Thyroid gland (tissue), 4 donors: ENCODE measurements around the gene HADHA. TPM values are rescaled to one million over a fixed set of nuclear protein-coding genes. Genes with fewer than 3 reads are reported as not detected.

ENCODE experiments used
- DNase-seq, 2 donors: peaks; one replicate each; pipeline ENCODE4 v3.0.0-alpha.2; 2019
- H3K27ac ChIP-seq, 3 donors: fragments of 200-600 bp; sonication (generic); 1 replicate in 2 of 3; 2 replicates in 1 of 3; pipeline ENCODE4 v1.5.1; 2016 to 2019; ENCODE audit warnings: mild to moderate bottlenecking in 1 of 3, moderate library complexity in 1 of 3
- H3K27me3 ChIP-seq: fragments of 200-600 bp; sonication (generic); one replicate; pipeline ENCODE4 v1.5.1; 2019
- H3K36me3 ChIP-seq, 2 donors: fragments of 200-600 bp; sonication (generic); one replicate each; pipeline ENCODE4 v1.5.1; 2016 to 2019
- H3K4me1 ChIP-seq, 2 donors: fragments of 200-600 bp; sonication (generic); one replicate each; pipeline ENCODE4 v1.5.1; 2017 to 2019
- H3K4me3 ChIP-seq, 3 donors: fragments of 200-600 bp; sonication (generic); replicated peaks in 1 of 3; 1 replicate in 2 of 3; 2 replicates in 1 of 3; pipeline ENCODE4 v1.5.1; 2016; ENCODE audit warnings: mild to moderate bottlenecking in 1 of 3
- H3K9me3 ChIP-seq: fragments of 200-600 bp; sonication (generic); one replicate; pipeline ENCODE4 v1.5.1; 2017
- POLR2A ChIP-seq, 2 donors: fragments of 450-650 bp; IDR thresholded peaks; one replicate each; pipeline ENCODE4 v1.6.1; 2017; ENCODE audit warnings: antibody characterized with exemption in 2 of 2, mild to moderate bottlenecking in 2 of 2, moderate library complexity in 1 of 2
- WGBS, 2 donors: methylation state at CpG; one replicate each; pipeline ENCODE4 v1.1.5; 2017; 5-methylcytosine and 5-hydroxymethylcytosine counted together
- intact Hi-C: fragments of 100-400 bp; cut with DNase I; formaldehyde crosslinking; loops from one replicate; pipeline ENCODE4 v1.15.1; 2023
- total RNA-seq, 4 donors: library from RNA; depleted of rRNA; stranded (reverse); fragments of >200 nt; gene quantifications; one replicate each; pipeline ENCODE4 v1.2.3, GENCODE V29; 2016
- TF ChIP-seq, protein P1 (sequence below), 6 experiments: fragments of 200-600 bp in 3 of 6; fragments of 450-650 bp in 3 of 6; sonication (generic) in 3 of 6; IDR thresholded peaks; one replicate each; pipeline ENCODE4 v1.5.1; 2016 to 2019; ENCODE audit warnings: antibody characterized with exemption in 6 of 6, mild to moderate bottlenecking in 2 of 6, inconsistent platforms in 1 of 6, moderate library complexity in 1 of 6

HADHA gene
- total RNA-seq, 4 donors from 2014 or later, result 113 to 149 (median 140) TPM

GRCh38 chr2:26162963-26163362, 81.5 kb downstream of the HADHA start:
- no peak overlapping the region for H3K27ac ChIP-seq
- WGBS, 2 donors, result 91 to 92% methylated on average over 10 of the region's 10 CpGs
- H3K4me3 ChIP-seq, result no peak overlapping the region
- TF ChIP-seq, protein P1, sequence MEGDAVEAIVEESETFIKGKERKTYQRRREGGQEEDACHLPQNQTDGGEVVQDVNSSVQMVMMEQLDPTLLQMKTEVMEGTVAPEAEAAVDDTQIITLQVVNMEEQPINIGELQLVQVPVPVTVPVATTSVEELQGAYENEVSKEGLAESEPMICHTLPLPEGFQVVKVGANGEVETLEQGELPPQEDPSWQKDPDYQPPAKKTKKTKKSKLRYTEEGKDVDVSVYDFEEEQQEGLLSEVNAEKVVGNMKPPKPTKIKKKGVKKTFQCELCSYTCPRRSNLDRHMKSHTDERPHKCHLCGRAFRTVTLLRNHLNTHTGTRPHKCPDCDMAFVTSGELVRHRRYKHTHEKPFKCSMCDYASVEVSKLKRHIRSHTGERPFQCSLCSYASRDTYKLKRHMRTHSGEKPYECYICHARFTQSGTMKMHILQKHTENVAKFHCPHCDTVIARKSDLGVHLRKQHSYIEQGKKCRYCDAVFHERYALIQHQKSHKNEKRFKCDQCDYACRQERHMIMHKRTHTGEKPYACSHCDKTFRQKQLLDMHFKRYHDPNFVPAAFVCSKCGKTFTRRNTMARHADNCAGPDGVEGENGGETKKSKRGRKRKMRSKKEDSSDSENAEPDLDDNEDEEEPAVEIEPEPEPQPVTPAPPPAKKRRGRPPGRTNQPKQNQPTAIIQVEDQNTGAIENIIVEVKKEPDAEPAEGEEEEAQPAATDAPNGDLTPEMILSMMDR (IDR thresholded peaks at IDR 0.05), result no peak
- no peak for TF ChIP-seq POLR2A (IDR thresholded peaks at IDR 0.05)
- intact Hi-C loops, result no loop called here
- no peaks in the 10 kb centered on the region for H3K9me3 ChIP-seq
- no peaks in the 10 kb centered on the region for H3K36me3 ChIP-seq
- no peaks in the 10 kb centered on the region for H3K27me3 ChIP-seq
- H3K4me1 ChIP-seq, result no peaks in the 10 kb centered on the region
- DNase-seq, result no peak

- no peak overlapping the region for H3K27ac ChIP-seq
- WGBS, 2 donors, result 78 to 82% methylated on average over 7 of the region's 7 CpGs
- no peaks in the 10 kb centered on the region for H3K4me1 ChIP-seq
- no peak overlapping the region for H3K4me3 ChIP-seq
- intact Hi-C loops, result no loop called here
- no peaks in the 10 kb centered on the region for H3K27me3 ChIP-seq
- H3K36me3 ChIP-seq, result no peaks in the 10 kb centered on the region
- H3K9me3 ChIP-seq, result no peaks in the 10 kb centered on the region
- DNase-seq, result no peak
- TF ChIP-seq POLR2A (IDR thresholded peaks at IDR 0.05), result no peak
- TF ChIP-seq, protein P1 (IDR thresholded peaks at IDR 0.05), result no peak
Observed at GRCh38 chr2:26161926-26162325, 82.5 kb downstream of the HADHA start.

GRCh38 chr2:26157580-26157979, 86.9 kb downstream of the HADHA start:
- H3K27me3 ChIP-seq, result no peaks in the 10 kb centered on the region
- whole genome bisulfite sequencing, 2 donors, result 94 to 95% methylated on average over 5 of the region's 5 CpGs
- intact Hi-C loops, result no loop called here
- H3K27ac ChIP-seq, result no peak overlapping the region
- DNase-seq, result no peak
- no peaks in the 10 kb centered on the region for H3K36me3 ChIP-seq
- H3K9me3 ChIP-seq, result peaks cover 3% of the 10 kb centered on the region
- no peaks in the 10 kb centered on the region for H3K4me1 ChIP-seq
- TF ChIP-seq, protein P1 (IDR thresholded peaks at IDR 0.05), result no peak
- no peak for TF ChIP-seq POLR2A (IDR thresholded peaks at IDR 0.05)
- no peak overlapping the region for H3K4me3 ChIP-seq

DNA sequence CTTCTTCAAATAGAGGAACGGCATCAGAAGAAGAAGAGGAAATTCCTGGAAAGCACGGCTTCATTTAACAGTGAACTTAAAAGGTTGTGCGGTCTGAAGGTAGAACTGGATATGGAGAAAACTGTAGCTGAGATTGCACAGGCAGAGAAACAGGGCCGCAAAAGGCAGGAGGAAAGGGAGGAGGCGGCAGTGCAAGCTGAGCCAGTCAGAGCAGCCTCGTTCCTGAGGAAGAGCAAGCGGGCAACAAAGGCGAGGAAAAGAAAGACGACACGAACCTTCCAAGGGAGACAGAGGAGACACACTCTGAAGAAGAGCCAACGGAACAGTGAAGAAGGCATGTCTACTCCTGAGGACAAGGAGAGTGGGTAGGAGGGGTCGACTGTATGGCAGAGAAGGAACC, 94.2 kb downstream of the HADHA start:
- H3K4me3 ChIP-seq, result no peak overlapping the region
- TF ChIP-seq, protein P1 (IDR thresholded peaks at IDR 0.05), result no peak
- no peak for TF ChIP-seq POLR2A (IDR thresholded peaks at IDR 0.05)
- DNase-seq, result no peak
- peaks cover 3% of the 10 kb centered on the region for H3K9me3 ChIP-seq
- H3K27me3 ChIP-seq, result no peaks in the 10 kb centered on the region
- no peaks in the 10 kb centered on the region for H3K4me1 ChIP-seq
- H3K27ac ChIP-seq, result no peak overlapping the region
- 81 to 83% methylated on average over 12 of the region's 12 CpGs for WGBS, 2 donors
- intact Hi-C loops, result no loop called here
- H3K36me3 ChIP-seq, result no peaks in the 10 kb centered on the region

DNA sequence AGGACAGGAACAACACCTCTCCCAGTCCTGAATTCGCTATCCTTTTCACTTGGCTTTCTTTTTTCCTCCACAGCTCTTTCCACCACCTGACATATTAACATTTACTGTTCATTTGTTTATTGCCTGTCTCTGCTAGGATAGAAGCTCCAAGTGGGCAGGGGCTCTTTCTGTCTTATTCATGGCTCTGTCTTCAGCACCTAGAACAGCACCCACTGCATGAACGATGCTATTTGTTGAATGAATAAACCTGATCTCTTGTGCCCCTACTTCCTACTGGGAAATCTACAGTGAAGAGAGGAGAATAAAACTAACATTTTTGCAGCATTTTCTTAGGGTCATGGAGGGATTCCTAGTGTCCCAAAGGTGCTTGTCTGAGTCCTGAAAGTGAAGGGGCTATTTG, 95.9 kb downstream of the HADHA start:
- TF ChIP-seq, protein P1 (IDR thresholded peaks at IDR 0.05), result no peak
- no peak for TF ChIP-seq POLR2A (IDR thresholded peaks at IDR 0.05)
- H3K4me3 ChIP-seq, result no peak overlapping the region
- intact Hi-C loops, result loop anchor here (10.0 kb wide), 1 partner anchor 164 kb away; the partner anchor contains the start of gene KIF3C

More for the DNA sequence above, 95.9 kb downstream of the HADHA start:
- no peak for DNase-seq
- H3K27me3 ChIP-seq, result no peaks in the 10 kb centered on the region
- no peak overlapping the region for H3K27ac ChIP-seq
- 33 to 37% methylated on average over 2 of the region's 2 CpGs for WGBS, 2 donors
- H3K9me3 ChIP-seq, result no peaks in the 10 kb centered on the region
- H3K36me3 ChIP-seq, result no peaks in the 10 kb centered on the region
- H3K4me1 ChIP-seq, result no peaks in the 10 kb centered on the region
